LoVo (cell line): Measurements from ENCODE around the gene NPRL2.

ENCODE experiments used
- DNase-seq: peaks from one replicate; pipeline ENCODE4 v3.0.0-alpha.2; 2016; ENCODE audit warnings: low spot score

NPRL2 gene

GRCh38 chr3:50350527-50351322, at the start of gene NPRL2, which contains the start of gene CYB561D2:
Gene NPRL2 (minus strand): TSS chr3:50350775. CDS start chr3:50350652, 123 bp downstream.
Gene CYB561D2 (plus strand): TSS chr3:50350862. CDS start chr3:50351434, 572 bp downstream.
- peak; percentile 96 for DNase-seq

DNA sequence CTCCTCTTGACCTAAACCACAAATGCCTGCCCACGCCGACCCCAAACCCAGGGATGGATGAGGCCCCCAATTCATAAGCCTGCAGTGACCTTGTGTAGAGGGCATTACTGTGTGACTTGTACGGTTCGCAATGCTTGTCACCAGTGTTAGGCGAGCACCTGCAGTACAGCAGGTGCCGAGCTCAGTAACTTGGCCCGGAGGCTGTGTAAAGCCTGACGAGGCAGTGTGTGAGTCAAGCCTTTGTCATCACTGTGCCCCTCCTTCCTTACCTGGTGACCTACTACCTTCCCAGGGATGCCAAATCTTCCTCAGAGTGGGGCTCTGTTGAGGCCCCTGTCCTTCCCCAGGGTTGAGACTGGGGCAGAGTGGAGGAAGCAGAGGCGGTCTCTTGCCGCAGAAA, 45.9 kb upstream of the NPRL2 start:
- DNase-seq, result peak; percentile 20

GRCh38 chr3:50395070-50395860, 44.7 kb upstream of the NPRL2 start:
- DNase-seq, result no peak

DNA sequence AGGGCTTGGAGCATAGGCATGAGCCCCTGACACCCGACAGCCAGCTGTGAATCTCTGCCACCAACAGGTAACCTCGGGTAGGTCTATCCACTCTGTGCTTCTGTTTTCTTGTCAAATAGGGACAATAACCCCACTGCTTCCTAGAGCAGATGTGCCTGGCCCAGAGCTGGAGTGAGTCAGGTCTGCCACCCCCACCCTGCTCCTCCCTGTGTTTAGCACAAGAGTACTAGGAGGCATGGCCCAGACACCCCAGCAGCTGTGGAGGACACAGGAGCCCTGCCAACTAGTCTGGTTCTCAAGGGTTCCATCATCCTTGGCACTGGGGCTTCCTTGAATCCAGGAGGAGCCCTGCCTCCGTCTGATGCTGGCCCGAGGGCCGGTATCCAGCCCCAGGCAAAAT, 42.5 kb upstream of the NPRL2 start:
- DNase-seq, result no peak

DNA sequence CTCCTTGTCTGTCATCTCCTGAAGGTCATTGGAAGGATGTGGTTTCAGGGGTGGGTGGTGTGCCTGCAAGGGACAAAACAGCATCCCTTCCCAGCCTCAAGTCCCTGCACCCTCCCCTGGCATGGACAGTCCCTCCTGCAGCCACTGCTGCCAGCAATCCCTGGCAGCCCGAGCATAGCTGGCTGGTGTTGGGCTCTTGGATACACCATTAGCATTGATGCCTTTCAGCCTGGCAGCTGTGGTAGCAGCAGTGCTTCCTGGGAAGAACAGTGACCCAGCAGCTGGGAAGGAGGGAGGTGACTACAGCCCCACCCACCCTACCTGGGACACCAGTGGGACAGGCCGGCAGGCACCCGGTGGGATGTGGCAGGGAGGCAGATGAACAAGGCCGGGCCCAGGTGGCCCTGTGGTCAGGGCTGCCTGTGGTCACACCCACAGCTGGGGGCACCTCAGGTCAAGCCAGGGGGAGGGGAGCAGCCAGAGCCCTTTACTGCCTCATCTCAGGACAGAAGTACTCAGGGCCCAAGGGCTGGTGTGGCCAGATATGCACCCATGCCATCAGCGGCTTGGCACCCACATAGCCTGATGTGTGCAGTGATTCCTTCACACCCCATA, 41.6 kb upstream of the NPRL2 start:
- DNase-seq, result no peak

- no peak for DNase-seq
These were observed 40.1 kb upstream of the NPRL2 start for GRCh38 chr3:50390508-50391224.

DNA sequence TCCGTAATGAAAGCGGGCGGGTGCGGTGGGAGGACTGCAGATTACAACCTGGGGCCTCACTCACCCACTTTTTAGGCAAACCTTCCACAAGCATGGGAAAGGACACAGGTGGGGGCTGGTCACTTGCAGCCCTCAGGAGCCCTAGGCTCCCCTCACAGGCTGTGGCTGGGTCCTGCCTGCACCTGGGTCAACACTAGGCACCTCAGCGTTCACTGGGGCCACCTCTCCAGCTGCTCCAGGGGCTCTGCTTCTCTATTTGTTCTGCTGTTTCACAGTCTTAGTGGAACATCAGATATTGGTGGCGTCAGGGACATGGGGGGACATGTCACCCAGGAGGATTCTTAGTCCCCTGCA, 38.8 kb upstream of the NPRL2 start:
- no peak for DNase-seq

DNA sequence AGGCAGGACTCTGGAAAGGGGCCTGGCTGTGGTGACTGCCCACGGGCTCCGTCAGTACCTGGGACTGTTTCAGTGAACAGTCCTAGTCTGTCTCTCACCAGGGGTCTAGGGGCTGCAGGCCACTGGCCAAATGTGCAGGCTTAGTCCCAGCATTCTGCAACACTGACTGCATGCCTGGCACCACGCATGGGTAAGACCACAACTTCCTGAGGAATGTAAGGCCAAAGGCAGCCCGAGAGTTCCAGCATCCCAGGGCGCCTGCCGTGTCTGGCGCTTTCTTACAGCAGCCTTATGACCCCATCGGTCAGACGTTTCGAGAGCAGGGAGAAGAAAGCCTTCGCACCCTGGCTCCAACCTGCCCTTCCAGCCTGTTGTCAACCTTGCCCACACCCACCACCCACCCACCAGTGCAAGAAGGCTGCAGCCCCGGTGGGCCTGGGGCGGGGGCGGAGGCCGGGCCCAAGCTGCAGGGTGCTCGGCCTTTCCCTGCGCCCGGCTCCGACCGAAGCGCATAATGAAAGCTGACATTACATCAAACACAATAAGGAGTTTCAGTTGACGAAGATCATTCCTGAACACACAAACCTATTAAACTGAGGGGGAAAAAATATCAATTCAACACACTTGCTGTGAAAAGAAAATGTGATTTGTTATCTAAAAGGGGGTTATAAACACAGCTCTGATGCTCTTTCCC, 38.3 kb upstream of the NPRL2 start:
- DNase-seq, result no peak

- DNase-seq, result no peak
These were observed 37.6 kb upstream of the NPRL2 start for GRCh38 chr3:50388016-50388719.

GRCh38 chr3:50385754-50386153, 35.2 kb upstream of the NPRL2 start:
- no peak for DNase-seq

- no peak for DNase-seq
These were observed 33.2 kb upstream of the NPRL2 start for GRCh38 chr3:50383750-50384149.

GRCh38 chr3:50382722-50383121, 32.1 kb upstream of the NPRL2 start:
- no peak for DNase-seq

- no peak for DNase-seq
These were observed 30.8 kb upstream of the NPRL2 start for GRCh38 chr3:50381383-50381782.

DNA sequence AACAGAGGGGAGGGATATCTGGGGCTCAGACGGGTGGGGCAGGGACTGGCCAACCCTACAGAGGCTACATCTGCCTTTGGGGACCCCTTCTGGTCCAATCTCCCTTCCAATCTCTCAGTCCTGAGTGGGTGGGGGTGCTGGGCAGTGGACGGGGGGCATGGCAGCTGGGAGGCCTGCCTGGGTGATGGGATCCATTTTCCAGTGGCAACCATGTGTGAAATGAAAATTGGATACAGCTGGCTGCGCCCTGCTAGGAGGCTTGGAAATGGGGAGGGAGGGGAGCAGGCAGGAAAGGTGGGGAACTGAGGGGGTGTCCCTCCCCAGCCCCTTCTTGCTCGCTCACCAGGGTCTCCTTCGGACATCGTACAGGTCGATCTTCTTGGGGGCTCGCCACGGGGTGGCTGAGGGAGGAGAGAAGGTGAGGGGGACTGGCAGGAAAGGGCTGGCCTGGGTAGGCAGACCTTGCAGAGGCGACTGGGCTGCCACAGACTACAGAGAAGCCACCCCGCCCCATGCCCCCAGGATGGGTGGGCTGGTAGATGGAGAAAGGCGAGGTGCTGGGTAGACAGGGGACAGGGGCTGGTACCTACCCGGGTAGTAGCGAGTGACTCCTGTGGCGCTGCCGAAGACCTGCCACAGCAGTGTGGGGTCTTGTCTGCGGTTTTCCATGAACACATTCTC, 30.0 kb upstream of the NPRL2 start:
- DNase-seq, result no peak

DNA sequence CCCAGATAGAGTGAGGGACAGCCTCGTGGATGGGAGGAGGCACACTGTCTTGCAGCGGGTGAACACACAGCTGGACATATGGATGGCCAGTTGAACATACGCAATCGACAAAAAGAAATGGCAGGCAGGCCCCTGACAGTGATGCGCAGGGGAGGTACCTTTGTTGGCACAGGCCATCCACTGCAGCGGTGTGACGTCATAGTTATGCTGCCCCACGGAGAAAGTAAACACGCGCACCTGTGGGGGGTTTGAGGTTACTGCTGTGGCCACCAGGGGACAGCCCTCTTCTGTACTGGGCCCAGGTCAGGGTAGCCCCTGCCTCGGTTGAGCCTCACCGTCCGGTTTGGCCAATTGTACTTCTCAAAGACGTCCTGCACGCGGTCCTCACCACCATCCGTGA, 28.2 kb upstream of the NPRL2 start:
- DNase-seq, result no peak

- no peak for DNase-seq
These were observed 27.4 kb upstream of the NPRL2 start for GRCh38 chr3:50378024-50378423.

GRCh38 chr3:50375258-50375931, 24.8 kb upstream of the NPRL2 start:
- DNase-seq, result no peak

DNA sequence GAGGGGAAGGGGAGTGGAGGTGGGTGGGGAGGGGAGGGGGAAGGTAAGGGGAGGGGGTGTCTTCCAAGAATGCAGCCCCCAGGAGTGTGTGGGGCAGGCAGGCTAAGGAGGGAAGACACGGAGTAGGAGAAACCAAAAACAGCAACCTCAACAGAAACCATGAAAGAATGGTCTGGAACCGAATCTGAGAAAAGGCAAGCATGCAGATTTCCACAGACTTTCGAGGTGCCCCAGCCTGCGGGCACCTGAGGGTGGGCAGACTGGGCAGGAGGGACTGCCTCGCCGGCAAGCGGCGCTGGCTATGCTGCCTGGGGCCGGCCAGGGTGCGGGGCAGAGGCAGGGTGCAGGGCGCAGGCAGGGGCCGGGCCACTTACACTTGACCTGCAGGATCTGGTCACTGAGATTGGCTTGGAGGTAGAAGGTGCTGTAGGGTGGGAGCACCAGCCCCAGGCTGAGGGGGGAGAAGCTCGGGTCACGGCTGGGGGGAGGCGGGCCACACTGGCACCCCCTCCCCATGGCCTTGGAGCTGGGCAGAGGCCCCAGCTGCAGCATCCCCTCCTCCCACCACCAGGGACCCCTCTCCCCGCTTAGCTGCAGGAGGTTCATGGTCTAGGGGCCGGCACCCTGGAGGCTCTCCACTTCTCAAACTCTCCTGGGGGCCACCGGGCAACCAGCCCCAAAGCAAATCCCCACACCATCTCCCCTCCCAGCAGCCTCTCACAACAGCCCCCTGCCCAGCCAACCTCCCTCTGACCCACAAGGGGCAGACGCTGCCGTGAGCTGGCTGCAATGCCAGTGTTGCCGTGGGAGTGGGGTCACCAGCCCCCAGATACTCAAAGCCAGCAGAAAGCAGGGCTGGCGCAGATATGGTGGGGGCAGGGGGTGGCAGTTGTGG, 24.0 kb upstream of the NPRL2 start:
- DNase-seq, result no peak
